Mesendoderm (in vitro differentiated cells): ENCODE measurements around the gene ATP7B.

Source experiments
- DNase-seq: peaks from one replicate; pipeline ENCODE4 v3.0.0; 2013
- H2AK5ac ChIP-seq: 2 replicates; pipeline ENCODE4 v1.6.1; 2013; ENCODE audit warnings: low read length, inconsistent platforms
- H2BK120ac ChIP-seq: 2 replicates; pipeline ENCODE4 v1.6.1; 2013; ENCODE audit warnings: low read depth, mild to moderate bottlenecking, low read length, moderate library complexity, mixed read lengths
- H2BK15ac ChIP-seq: replicated peaks from 2 replicates; pipeline ENCODE4 v1.6.1; 2013; ENCODE audit warnings: low read depth, mild to moderate bottlenecking, moderate library complexity
- H2BK5ac ChIP-seq: 2 replicates; pipeline ENCODE4 v1.6.1; 2013; ENCODE audit warnings: low read length, inconsistent platforms
- H3K18ac ChIP-seq: 2 replicates; pipeline ENCODE4 v1.6.1; 2013; ENCODE audit warnings: mild to moderate bottlenecking, low read length, mixed read lengths
- H3K23ac ChIP-seq: one replicate; pipeline ENCODE4 v1.6.1; 2013; ENCODE audit warnings: low read length
- H3K27ac ChIP-seq: 2 replicates; pipeline ENCODE4 v1.5.1; 2013; ENCODE audit warnings: low read depth, mild to moderate bottlenecking, inconsistent platforms, low read length, moderate library complexity
- H3K27me3 ChIP-seq: 2 replicates; pipeline ENCODE4 v1.6.1; 2013; ENCODE audit warnings: low read length, control low read depth, mild to moderate bottlenecking, inconsistent platforms; ENCODE audit not compliant: insufficient read depth, poor library complexity
- H3K36me3 ChIP-seq: 2 replicates; pipeline ENCODE4 v1.6.1; 2013; ENCODE audit warnings: low read length, inconsistent platforms; ENCODE audit not compliant: control insufficient read depth, insufficient read depth
- H3K4ac ChIP-seq: one replicate; pipeline ENCODE4 v1.6.1; 2013; ENCODE audit warnings: low read depth, mild to moderate bottlenecking, low read length, moderate library complexity
- H3K4me1 ChIP-seq: 2 replicates; pipeline ENCODE4 v1.6.1; 2013; ENCODE audit warnings: low read depth, low read length, inconsistent platforms; ENCODE audit not compliant: control insufficient read depth
- H3K4me2 ChIP-seq: 2 replicates; pipeline ENCODE4 v1.6.1; 2013; ENCODE audit warnings: low read length
- H3K4me3 ChIP-seq: 2 replicates; pipeline ENCODE4 v1.5.1; 2013; ENCODE audit warnings: mild to moderate bottlenecking, low read length
- H3K56ac ChIP-seq: one replicate; pipeline ENCODE4 v1.6.1; 2013; ENCODE audit warnings: low read length
- H3K79me1 ChIP-seq: 2 replicates; pipeline ENCODE4 v1.6.1; 2013; ENCODE audit warnings: low read length, inconsistent platforms
- H3K79me2 ChIP-seq: 2 replicates; pipeline ENCODE4 v1.6.1; 2013; ENCODE audit warnings: mild to moderate bottlenecking, low read length; ENCODE audit not compliant: control insufficient read depth, insufficient read depth
- H3K9ac ChIP-seq: 2 replicates; pipeline ENCODE4 v1.6.1; 2013; ENCODE audit warnings: low read length, inconsistent platforms
- H4K5ac ChIP-seq: one replicate; pipeline ENCODE4 v1.6.1; 2013; ENCODE audit warnings: low read length
- H4K8ac ChIP-seq: one replicate; pipeline ENCODE4 v1.6.1; 2013; ENCODE audit warnings: low read depth, mild to moderate bottlenecking, control low read depth, low read length, moderate library complexity
- WGBS: extraction: QIAGEN DNeasy Blood & Tissue Kit; methylation state at CpG from one replicate; pipeline ENCODE4 v1.1.7; 2013; ENCODE audit warnings: low lambda C conversion rate, missing lambda C conversion rate; ENCODE audit not compliant: insufficient coverage; ENCODE audit errors: extremely low coverage; 5-methylcytosine and 5-hydroxymethylcytosine counted together

ATP7B gene

GRCh38 chr13:51883226-51883600, 128.0 kb downstream of the ATP7B start:
- Histone ChIP-seq H4K8ac (no peak overlapping the region), H4K5ac (no peak overlapping the region), H2AK5ac (no peak overlapping the region), H3K4ac (no peak overlapping the region), H3K18ac (no peak overlapping the region), H3K9ac (no peak overlapping the region), H3K4me1 (no peaks in the 10 kb centered on the region), H3K79me1 (no peaks in the 10 kb centered on the region), H2BK120ac (no peak overlapping the region), H3K4me3 (no peak overlapping the region), H3K79me2 (no peaks in the 10 kb centered on the region), H3K23ac (no peak overlapping the region), H3K4me2 (no peak overlapping the region), H3K36me3 (no peaks in the 10 kb centered on the region), H2BK15ac (no peak overlapping the region), H3K27me3 (no peaks in the 10 kb centered on the region), H3K56ac (no peak overlapping the region), H2BK5ac (no peak overlapping the region), H3K27ac (no peak overlapping the region)
- DNase-seq = no peak
- WGBS = no CpG with 5 or more reads among the region's 5 CpGs
